Measurements from ENCODE around the gene PLEKHG2. TPM values are rescaled to one million over a fixed set of nuclear protein-coding genes. Genes with fewer than 3 reads are reported as not detected.
A peak's percentile ranks its signal among the peaks of the same experiment; 100 is the strongest.

Gene PLEKHG2
- total RNA-seq, 1 experiment from 2014 or later = 62.3 TPM

DNA sequence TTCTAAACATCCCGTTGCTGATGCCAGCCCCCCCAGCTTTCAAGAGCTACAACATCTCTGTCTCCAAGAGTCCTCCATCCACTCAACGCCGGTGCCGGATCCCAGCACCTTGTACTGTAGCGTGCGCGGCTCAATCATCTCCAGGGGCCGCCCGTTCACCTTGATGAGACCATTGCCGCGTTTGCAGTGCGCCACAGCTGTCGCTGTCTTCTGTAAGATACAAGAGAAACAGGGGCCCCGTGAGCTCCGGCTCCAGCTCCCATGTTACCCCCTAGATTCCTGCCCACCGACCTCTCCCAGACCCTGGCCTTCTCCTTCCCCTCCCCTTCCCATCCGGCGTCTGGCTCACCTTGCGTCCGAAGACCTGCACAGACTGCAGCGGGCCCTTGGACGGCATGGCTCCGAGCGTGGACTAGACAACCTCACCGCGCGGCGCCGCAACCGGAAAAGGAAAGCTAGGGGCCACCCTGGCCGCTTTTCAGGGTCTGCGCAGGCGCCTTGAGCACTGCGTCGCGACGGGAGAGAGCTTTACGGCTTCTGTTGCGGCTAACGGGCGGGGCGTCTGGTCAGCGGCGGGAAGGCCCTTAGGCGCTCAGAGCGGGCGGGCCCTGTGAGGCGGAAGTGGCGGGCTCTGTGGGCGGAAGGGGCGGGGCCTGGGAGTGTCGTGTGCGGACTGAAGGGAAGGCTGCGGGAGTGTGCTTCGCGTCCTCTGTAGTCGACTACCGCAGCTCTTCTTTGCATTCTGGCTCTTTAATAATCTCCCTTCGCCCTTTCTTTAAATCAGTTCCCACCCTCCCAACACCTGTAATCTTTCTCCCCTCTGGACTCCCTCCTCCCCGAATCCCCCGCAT is 23.3 kb downstream of the PLEKHG2 start, which contains the start of gene RPS16 (continued):
- TF ChIP-seq, protein P1, sequence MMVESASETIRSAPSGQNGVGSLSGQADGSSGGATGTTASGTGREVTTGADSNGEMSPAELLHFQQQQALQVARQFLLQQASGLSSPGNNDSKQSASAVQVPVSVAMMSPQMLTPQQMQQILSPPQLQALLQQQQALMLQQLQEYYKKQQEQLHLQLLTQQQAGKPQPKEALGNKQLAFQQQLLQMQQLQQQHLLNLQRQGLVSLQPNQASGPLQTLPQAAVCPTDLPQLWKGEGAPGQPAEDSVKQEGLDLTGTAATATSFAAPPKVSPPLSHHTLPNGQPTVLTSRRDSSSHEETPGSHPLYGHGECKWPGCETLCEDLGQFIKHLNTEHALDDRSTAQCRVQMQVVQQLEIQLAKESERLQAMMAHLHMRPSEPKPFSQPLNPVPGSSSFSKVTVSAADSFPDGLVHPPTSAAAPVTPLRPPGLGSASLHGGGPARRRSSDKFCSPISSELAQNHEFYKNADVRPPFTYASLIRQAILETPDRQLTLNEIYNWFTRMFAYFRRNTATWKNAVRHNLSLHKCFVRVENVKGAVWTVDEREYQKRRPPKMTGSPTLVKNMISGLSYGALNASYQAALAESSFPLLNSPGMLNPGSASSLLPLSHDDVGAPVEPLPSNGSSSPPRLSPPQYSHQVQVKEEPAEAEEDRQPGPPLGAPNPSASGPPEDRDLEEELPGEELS (CRISPR knock-in tag; IDR thresholded peaks at IDR 0.05) = peak; percentile 90
- TF ChIP-seq, protein P2, sequence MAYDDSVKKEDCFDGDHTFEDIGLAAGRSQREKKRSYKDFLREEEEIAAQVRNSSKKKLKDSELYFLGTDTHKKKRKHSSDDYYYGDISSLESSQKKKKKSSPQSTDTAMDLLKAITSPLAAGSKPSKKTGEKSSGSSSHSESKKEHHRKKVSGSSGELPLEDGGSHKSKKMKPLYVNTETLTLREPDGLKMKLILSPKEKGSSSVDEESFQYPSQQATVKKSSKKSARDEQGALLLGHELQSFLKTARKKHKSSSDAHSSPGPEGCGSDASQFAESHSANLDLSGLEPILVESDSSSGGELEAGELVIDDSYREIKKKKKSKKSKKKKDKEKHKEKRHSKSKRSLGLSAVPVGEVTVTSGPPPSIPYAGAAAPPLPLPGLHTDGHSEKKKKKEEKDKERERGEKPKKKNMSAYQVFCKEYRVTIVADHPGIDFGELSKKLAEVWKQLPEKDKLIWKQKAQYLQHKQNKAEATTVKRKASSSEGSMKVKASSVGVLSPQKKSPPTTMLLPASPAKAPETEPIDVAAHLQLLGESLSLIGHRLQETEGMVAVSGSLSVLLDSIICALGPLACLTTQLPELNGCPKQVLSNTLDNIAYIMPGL (CRISPR knock-in tag; IDR thresholded peaks at IDR 0.05) = peak; percentile 71
- TF ChIP-seq, protein P3, sequence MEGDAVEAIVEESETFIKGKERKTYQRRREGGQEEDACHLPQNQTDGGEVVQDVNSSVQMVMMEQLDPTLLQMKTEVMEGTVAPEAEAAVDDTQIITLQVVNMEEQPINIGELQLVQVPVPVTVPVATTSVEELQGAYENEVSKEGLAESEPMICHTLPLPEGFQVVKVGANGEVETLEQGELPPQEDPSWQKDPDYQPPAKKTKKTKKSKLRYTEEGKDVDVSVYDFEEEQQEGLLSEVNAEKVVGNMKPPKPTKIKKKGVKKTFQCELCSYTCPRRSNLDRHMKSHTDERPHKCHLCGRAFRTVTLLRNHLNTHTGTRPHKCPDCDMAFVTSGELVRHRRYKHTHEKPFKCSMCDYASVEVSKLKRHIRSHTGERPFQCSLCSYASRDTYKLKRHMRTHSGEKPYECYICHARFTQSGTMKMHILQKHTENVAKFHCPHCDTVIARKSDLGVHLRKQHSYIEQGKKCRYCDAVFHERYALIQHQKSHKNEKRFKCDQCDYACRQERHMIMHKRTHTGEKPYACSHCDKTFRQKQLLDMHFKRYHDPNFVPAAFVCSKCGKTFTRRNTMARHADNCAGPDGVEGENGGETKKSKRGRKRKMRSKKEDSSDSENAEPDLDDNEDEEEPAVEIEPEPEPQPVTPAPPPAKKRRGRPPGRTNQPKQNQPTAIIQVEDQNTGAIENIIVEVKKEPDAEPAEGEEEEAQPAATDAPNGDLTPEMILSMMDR (IDR thresholded peaks at IDR 0.05) = no peak
- TF ChIP-seq, protein P4, sequence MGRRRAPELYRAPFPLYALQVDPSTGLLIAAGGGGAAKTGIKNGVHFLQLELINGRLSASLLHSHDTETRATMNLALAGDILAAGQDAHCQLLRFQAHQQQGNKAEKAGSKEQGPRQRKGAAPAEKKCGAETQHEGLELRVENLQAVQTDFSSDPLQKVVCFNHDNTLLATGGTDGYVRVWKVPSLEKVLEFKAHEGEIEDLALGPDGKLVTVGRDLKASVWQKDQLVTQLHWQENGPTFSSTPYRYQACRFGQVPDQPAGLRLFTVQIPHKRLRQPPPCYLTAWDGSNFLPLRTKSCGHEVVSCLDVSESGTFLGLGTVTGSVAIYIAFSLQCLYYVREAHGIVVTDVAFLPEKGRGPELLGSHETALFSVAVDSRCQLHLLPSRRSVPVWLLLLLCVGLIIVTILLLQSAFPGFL (CRISPR knock-in tag; IDR thresholded peaks at IDR 0.05; ENCODE audit: borderline replicate concordance) = no peak
- no peak for TF ChIP-seq MXD4 (CRISPR knock-in tag; IDR thresholded peaks at IDR 0.05; ENCODE audit: borderline replicate concordance)

DNA sequence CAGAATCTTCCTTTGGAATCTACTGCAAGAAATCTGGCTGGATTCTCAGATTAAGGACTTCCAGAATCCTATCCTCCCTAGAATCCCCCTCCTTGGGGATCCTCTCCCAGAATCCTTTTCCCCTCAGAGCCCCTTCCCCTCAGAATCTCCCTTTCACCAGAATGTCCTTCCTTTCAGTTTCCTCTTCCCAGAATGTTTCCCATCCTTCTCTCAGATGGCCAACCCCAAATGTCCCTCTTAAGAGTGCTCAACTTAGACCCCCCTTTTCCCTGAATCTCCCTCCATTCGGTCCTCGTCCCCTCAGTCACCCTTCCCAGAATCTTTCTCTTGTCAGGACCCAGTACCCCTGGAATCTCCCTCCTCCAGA is 23.9 kb downstream of the PLEKHG2 start:
- ChIA-PET POLR2A (interaction anchor here (0.6 to 1.8 kb wide), 31 partner anchors 9 to 1059 kb away, joined by 3 to 47 read pairs (median 5); partner anchors contain the start of genes DLL3, MED29, PAF1 and PLEKHG2), CTCF (interaction anchor here (0.6 to 2.5 kb wide), 14 partner anchors 9 to 984 kb away, joined by 3 to 16 read pairs (median 5); partner anchors contain the start of genes EID2B, PLEKHG2, SAMD4B and SUPT5H)
- Mint-ChIP-seq H3K4me3 (peak overlapping the region; percentile 99), H3K27me3 (ENCODE audit: low read depth) (no peaks in the 10 kb centered on the region), H3K27ac (peak overlapping the region; percentile 98), H3K36me3 (peaks cover 34% of the 10 kb centered on the region), H3K4me1 (peaks cover 41% of the 10 kb centered on the region), H3K9me3 (no peaks in the 10 kb centered on the region)
- ATAC-seq (no peak), DNase-seq (ENCODE audit: low spot score) (no peak)
- TF ChIP-seq, protein P5, sequence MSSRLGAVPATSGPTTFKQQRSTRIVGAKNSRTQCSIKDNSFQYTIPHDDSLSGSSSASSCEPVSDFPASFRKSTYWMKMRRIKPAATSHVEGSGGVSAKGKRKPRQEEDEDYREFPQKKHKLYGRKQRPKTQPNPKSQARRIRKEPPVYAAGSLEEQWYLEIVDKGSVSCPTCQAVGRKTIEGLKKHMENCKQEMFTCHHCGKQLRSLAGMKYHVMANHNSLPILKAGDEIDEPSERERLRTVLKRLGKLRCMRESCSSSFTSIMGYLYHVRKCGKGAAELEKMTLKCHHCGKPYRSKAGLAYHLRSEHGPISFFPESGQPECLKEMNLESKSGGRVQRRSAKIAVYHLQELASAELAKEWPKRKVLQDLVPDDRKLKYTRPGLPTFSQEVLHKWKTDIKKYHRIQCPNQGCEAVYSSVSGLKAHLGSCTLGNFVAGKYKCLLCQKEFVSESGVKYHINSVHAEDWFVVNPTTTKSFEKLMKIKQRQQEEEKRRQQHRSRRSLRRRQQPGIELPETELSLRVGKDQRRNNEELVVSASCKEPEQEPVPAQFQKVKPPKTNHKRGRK (CRISPR knock-in tag; IDR thresholded peaks at IDR 0.05; ENCODE audit: borderline replicate concordance) = no peak
- TF ChIP-seq KAT7 (CRISPR knock-in tag; IDR thresholded peaks at IDR 0.05; ENCODE audit: borderline replicate concordance) = 0 out of 2 replicates have a peak, but pooled peaks have one; percentile 7

DNA sequence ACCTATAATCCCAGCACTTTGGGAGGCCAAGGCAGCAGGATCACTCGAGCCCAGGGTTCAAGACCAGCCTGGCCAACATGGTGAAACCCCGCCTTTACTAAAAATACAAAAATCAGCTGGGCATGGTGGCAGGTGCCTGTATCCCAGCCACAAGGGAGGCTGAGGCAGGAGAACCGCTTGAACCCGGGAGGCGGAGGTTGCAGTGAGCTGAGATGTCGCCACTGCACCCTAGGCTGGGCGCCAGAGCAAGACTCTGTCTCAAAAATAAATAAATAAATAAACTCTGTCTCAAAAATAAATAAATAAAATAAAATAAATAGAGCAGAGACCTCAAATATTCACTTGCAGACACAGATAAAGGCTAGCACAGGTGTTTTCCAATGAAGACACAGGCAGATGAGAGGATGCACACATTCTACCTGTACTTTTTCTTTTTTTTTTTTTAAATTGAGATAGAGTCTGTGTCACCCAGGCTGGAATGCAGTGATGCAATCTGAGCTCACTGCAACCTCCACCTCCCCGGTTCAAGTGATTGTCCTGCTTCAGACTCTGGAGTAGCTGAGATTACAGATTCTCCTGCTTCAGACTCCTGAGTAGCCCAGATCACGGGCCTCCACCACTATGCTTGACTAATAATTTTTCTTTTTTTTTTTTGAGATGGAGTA is 25.9 kb downstream of the PLEKHG2 start:
- DNase-seq (ENCODE audit: low spot score) (no peak), ATAC-seq (no peak)
- 0 out of 2 replicates have a peak, but pooled peaks cover 2% of the 10 kb centered on the region for H3K27me3 Mint-ChIP-seq (ENCODE audit: low read depth)
- H3K9me3 Mint-ChIP-seq = no peaks in the 10 kb centered on the region
- no peak overlapping the region for H3K4me3 Mint-ChIP-seq
- ChIA-PET POLR2A (interaction anchor here (2.9 kb wide), 1 partner anchor 10 kb away, joined by 11 read pairs; no protein-coding TSS in a partner anchor), CTCF (interaction anchor here (0.6 to 1.6 kb wide), 4 partner anchors 24 to 114 kb away, joined by 3 to 6 read pairs (median 4); partner anchors contain the start of gene EID2B)
- no peak for TF ChIP-seq CREM (CRISPR knock-in tag; IDR thresholded peaks at IDR 0.05)
- TF ChIP-seq RORB (CRISPR knock-in tag; IDR thresholded peaks at IDR 0.05) = no peak
- TF ChIP-seq GRHL2 (CRISPR knock-in tag; IDR thresholded peaks at IDR 0.05; ENCODE audit: insufficient replicate concordance, severe bottlenecking) = no peak
- TF ChIP-seq GABPB1 (CRISPR knock-in tag; IDR thresholded peaks at IDR 0.05) = peak; percentile 70; the same call in 1 of the 2 replicates
- TF ChIP-seq, protein P3 (IDR thresholded peaks at IDR 0.05) = no peak
- TF ChIP-seq ZNF396 (CRISPR knock-in tag; IDR thresholded peaks at IDR 0.05; ENCODE audit: borderline replicate concordance) = no peak
- no peak overlapping the region for H3K27ac Mint-ChIP-seq
- H3K4me1 Mint-ChIP-seq = peaks cover 39% of the 10 kb centered on the region
- H3K36me3 Mint-ChIP-seq = peaks cover 22% of the 10 kb centered on the region

All from WTC11 (cell line).